OCI-LY3 (cell line): ENCODE results near the gene PLK5.

Experiments used
- H2AFZ ChIP-seq: fragments of 200-600, 300-600 bp; shearing (Covaris generic); 2 replicates; pipeline ENCODE4 v1.6.0; 2014; ENCODE audit warnings: antibody characterized with exemption, low read depth, low read length
- H3K27ac ChIP-seq: fragments of 200-600, 300-600 bp; sonication (generic); 2 replicates; pipeline ENCODE4 v1.5.1; 2014; ENCODE audit warnings: mild to moderate bottlenecking, low read length, moderate library complexity, mixed read lengths
- H3K27me3 ChIP-seq: fragments of 200-600, 300-600 bp; sonication (generic); 2 replicates; pipeline ENCODE4 v1.6.1; 2014; ENCODE audit warnings: low read depth, low read length, mixed read lengths
- H3K36me3 ChIP-seq: fragments of 200-600, 300-600 bp; sonication (generic); replicated peaks from 2 replicates; pipeline ENCODE3; 2014; ENCODE audit warnings: low read depth, low read length, mixed read lengths
- H3K4me1 ChIP-seq: fragments of 300-600, 200-600 bp; sonication (generic); 2 replicates; pipeline ENCODE4 v1.6.1; 2014; ENCODE audit warnings: low read length, mixed read lengths
- H3K4me2 ChIP-seq: fragments of 200-600, 300-600 bp; sonication (generic); 2 replicates; pipeline ENCODE4 v1.6.1; 2014; ENCODE audit warnings: low read length, mixed read lengths
- H3K4me3 ChIP-seq: fragments of 300-600, 200-600 bp; sonication (generic); 2 replicates; pipeline ENCODE4 v1.5.1; 2014; ENCODE audit warnings: antibody characterized with exemption, mild to moderate bottlenecking, low read length, moderate library complexity
- H3K79me2 ChIP-seq: fragments of 300-600, 200-600 bp; shearing (Covaris generic); 2 replicates; pipeline ENCODE4 v1.6.1; 2014; ENCODE audit warnings: mild to moderate bottlenecking, low read length, mixed read lengths
- H3K9ac ChIP-seq: fragments of 300-600, 200-600 bp; shearing (Covaris generic); 2 replicates; pipeline ENCODE4 v1.6.0; 2014; ENCODE audit warnings: mild to moderate bottlenecking, low read length, moderate library complexity
- H3K9me3 ChIP-seq: fragments of 200-600, 300-600 bp; shearing (Covaris generic); 2 replicates; pipeline ENCODE4 v1.6.1; 2014; ENCODE audit warnings: low read length, mixed read lengths; ENCODE audit not compliant: insufficient read depth
- H4K20me1 ChIP-seq: fragments of 200-600, 300-600 bp; sonication (generic); 2 replicates; pipeline ENCODE4 v1.6.1; 2016; ENCODE audit warnings: low read length, mixed read lengths; ENCODE audit not compliant: insufficient read depth
- EZH2phosphoT487 ChIP-seq: fragments of 200-600 bp; shearing (Covaris generic); IDR thresholded peaks from 2 replicates; pipeline ENCODE4 v1.6.1; 2018; ENCODE audit warnings: antibody characterized with exemption, mixed run types, low read depth
- TF ChIP-seq, protein P1 (sequence below): fragments of 200-600, 300-600 bp; sonication (generic); IDR thresholded peaks from 2 replicates; pipeline ENCODE4 v1.5.1; 2014; ENCODE audit warnings: antibody characterized with exemption, low read length, low read depth

Gene PLK5

DNA sequence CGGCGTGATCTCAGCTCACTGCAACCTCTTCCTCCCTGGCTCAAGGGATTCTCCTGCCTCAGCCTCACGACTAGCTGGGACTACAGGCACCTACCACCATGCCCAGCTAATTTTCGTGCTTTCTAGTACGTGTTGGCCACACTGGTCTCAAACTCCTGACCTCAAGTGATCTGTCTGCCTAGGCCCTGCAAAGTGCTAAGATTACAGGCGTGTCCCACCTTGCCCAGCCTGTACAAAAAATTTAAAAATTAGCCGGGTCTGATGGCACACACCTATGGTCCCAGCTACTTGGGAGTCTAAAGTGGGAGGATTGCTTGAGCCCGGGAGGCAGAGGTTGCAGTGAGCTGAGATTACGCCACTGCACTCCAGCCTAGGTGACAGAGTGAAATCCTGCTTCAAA, 48.9 kb downstream of the PLK5 start:
- Histone ChIP-seq H3K9ac (no peak overlapping the region), H2AFZ (no peak overlapping the region), H4K20me1 (no peaks in the 10 kb centered on the region), H3K27ac (no peak overlapping the region), H3K27me3 (no peaks in the 10 kb centered on the region), H3K4me2 (no peak overlapping the region), H3K4me1 (no peaks in the 10 kb centered on the region), H3K9me3 (no peaks in the 10 kb centered on the region), H3K4me3 (no peak overlapping the region), H3K36me3 (peaks cover 3% of the 10 kb centered on the region), H3K79me2 (no peaks in the 10 kb centered on the region)
- TF ChIP-seq EZH2phosphoT487 = no peak
- TF ChIP-seq, protein P1, sequence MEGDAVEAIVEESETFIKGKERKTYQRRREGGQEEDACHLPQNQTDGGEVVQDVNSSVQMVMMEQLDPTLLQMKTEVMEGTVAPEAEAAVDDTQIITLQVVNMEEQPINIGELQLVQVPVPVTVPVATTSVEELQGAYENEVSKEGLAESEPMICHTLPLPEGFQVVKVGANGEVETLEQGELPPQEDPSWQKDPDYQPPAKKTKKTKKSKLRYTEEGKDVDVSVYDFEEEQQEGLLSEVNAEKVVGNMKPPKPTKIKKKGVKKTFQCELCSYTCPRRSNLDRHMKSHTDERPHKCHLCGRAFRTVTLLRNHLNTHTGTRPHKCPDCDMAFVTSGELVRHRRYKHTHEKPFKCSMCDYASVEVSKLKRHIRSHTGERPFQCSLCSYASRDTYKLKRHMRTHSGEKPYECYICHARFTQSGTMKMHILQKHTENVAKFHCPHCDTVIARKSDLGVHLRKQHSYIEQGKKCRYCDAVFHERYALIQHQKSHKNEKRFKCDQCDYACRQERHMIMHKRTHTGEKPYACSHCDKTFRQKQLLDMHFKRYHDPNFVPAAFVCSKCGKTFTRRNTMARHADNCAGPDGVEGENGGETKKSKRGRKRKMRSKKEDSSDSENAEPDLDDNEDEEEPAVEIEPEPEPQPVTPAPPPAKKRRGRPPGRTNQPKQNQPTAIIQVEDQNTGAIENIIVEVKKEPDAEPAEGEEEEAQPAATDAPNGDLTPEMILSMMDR = no peak

DNA sequence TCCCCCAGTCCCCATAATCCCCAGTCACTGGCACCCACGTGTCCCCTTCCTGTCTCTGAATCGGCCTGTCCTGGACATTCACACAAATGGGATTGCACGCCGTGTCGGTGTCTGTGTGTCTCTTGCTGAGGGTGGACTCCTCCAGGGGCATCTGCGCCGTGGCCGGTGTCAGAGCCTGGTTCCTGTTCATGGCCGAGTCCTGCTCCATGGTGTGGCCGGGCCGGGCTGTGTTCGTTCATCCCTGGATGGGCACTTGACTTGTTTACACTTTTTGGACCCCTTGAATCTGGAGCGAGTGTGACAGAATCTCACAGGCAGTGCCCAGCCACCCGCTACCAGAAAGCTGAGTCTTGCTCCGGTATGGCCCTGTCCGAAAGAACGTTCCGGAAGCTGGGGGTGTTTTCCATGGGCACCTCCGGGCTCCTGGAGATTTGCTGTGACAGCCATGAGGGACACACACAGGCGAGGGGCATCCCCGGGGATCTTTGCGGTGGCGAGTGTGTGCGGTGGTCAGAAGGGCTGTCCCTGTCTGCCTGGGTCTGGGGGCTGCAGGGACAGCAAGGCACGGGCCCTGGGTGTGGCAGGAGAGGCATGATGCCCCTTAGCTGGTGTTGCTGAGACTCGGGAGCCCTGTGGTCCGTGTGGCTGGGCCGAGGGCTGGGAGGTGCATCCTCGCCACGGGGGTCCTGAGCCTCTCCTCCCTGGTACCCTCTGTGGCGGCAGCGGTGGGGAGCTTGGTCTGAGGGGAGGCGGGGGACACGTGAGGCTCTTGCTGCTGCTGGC, 50.7 kb downstream of the PLK5 start:
- Histone ChIP-seq H2AFZ (no peak overlapping the region), H3K9ac (no peak overlapping the region), H3K79me2 (no peaks in the 10 kb centered on the region), H3K36me3 (peaks cover 14% of the 10 kb centered on the region), H3K27ac (no peak overlapping the region), H3K9me3 (no peaks in the 10 kb centered on the region), H3K4me3 (no peak overlapping the region), H3K4me2 (no peak overlapping the region), H3K4me1 (no peaks in the 10 kb centered on the region), H3K27me3 (no peaks in the 10 kb centered on the region), H4K20me1 (no peaks in the 10 kb centered on the region)
- TF ChIP-seq, protein P1 = no peak
- TF ChIP-seq EZH2phosphoT487 = no peak

DNA sequence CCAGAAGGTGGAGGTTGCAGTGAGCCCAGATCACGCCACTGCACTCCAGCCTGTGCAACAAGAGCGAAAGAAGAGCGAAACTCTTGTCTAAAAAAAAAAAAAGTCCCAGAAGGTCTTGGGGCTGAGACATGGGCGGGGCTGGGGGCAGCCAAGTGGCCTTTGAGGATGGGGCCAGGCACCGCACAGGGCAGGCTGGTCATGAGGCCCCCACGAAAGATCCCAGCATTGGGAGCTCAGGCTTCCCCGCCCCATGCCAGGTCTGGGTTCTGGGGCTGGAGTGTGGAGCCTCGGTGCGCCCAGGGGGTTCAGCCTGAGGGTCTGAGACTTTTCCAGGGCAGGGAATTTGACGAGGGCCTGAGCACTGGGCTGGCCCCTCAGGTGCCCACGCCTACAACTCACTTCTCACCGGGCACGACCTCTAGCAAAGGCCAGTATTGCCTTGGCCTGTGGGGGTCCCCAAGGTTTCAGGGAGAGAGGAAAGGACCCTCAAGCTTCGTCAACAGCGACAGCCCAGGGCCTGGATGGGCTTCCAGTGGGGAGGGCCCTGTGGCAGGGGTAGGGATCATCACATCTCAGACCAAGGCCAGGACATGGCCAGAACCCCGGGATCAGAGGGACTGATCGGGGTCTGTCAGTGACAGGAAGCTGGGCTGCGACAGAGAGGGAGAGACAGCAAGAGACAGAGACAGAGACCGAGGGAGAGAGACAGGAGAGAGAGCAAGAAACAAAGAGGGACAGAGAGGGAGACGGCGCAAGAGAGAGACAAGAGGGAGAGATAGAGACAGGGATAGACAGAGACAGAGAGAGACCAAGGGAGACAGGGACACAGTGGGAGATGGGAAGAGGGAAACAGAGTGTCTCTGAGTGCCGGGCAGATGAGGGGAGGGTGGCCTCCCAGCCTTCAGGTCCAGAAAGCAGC, 51.7 kb downstream of the PLK5 start:
- no peak for TF ChIP-seq EZH2phosphoT487
- TF ChIP-seq, protein P1 = no peak
- Histone ChIP-seq H3K27me3 (no peaks in the 10 kb centered on the region), H4K20me1 (no peaks in the 10 kb centered on the region), H3K4me1 (no peaks in the 10 kb centered on the region), H3K4me3 (no peak overlapping the region), H3K27ac (no peak overlapping the region), H3K36me3 (peaks cover 24% of the 10 kb centered on the region), H2AFZ (no peak overlapping the region), H3K79me2 (no peaks in the 10 kb centered on the region), H3K9ac (no peak overlapping the region), H3K4me2 (no peak overlapping the region), H3K9me3 (no peaks in the 10 kb centered on the region)
